Activated T-cell treated with anti-CD3 and anti-CD28 coated beads for 24 hours (primary cell): ENCODE measurements around the gene CELF2.

Source experiments
- DNase-seq: peaks from one replicate; pipeline ENCODE4 v3.0.0-alpha.2; 2020; ENCODE audit warnings: low read depth

CELF2 gene

DNA sequence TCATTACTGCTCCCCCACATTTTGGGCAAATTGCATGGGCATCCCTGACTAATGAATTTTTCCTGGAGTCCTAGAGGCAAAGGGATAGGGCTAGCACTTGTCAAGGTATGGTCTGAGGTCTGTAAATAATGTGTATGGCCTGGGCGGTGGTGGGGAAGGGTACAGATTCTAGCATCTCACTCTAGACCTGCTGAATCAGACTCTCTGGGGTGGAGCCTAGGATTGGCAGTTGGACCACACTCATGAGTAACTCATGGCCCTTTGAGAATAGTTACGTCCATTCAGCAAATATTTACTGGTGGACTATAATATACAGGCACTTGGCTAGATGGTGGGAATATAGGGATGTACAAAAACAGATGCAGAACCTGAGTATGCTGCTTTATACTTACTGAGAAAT, 118.0 kb downstream of the CELF2 start:
- DNase-seq: no peak

DNA sequence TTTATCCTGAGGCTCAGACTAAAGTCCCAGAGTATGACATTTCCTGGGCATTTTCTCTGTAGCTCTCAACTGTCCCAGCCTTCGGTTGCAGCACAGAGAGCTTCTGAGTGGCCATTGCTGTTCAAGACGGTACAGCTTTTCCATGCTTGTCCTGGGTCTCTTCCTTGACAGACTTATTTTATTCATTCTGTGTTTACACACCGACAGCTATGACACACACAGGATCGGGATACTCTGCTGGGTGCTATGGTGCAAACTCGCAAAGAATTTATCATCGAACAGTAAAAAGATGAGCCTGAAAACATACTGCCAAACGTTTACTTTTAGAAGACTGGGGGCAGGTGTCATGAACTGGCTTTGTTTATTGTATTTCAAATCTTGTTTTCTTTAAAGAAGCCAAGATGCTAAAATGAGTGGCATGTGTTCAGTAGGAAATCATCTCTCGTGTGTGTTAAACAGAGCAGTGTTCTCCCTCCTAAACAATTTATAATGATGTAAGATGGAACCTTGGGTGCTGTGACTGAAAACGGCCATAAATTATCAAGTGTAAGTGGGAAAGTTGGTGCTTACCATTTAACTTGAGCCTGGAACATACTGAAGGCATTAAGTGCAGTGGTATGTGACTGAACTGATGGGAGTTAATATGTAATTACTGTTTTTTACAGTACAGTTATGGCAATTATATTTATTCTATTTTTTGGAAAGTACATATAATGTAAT, 120.8 kb downstream of the CELF2 start:
- DNase-seq: no peak

DNA sequence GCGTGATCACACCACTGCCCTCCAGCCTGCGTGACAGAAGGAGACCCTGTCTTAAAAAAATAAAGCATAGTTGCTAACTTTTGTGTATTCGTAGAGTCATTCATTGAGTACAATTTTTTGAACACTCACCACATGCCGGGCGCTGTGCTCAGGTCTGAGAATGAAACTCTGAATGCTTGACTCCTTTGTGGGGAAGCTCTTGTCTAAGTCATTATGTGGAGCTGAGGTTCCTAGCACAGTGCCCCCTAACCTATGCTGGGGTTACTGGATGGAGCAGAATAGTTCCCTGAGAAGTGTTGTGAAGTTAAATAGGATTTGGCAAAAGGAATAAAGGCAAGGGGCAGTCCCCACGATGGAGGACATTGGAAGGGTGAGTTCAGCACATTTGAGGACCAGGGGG, 123.3 kb downstream of the CELF2 start:
- DNase-seq: no peak

DNA sequence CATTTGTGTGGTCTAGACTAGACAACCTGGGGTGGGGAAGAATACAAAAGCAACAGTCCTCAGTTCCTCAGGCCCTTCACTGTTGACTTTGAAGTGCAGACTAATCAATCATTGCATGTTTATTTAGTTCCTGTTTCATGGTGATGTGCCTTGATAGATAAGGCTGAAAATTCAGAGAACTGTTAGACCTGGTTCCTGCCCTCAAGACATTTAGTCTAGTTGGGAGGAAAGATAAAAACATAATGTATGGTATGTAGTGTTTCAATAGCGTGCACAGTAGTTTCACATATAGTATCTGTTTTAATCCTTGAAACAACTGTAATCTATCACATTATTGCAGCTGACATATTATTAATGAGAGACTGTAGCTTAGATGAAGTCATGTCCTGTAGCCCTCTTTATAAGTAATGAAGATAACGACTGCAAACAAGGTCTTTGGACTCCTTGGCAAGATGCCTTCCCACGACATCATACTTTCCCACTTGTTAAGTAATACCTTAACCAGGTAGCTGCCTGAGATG, 124.0 kb downstream of the CELF2 start:
- DNase-seq: no peak

DNA sequence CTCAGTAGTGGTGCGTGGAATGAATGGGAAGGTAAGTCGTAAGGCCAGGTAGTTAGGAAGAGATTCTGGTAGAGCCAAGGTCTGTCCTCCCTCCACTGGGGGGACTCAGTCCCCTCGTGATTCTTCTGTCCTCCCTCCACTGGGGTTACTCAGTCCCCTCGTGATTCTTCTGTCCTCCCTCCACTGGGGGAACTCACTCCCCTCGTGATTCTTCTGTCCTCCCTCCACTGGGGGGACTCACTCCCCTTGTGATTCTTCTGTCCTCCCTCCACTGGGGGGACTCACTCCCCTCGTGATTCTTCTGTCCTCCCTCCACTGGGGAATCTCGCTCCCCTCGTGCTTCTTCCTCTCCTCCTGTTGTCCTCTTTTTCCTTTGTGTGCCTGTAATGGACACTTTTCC, 125.1 kb downstream of the CELF2 start:
- DNase-seq: no peak

DNA sequence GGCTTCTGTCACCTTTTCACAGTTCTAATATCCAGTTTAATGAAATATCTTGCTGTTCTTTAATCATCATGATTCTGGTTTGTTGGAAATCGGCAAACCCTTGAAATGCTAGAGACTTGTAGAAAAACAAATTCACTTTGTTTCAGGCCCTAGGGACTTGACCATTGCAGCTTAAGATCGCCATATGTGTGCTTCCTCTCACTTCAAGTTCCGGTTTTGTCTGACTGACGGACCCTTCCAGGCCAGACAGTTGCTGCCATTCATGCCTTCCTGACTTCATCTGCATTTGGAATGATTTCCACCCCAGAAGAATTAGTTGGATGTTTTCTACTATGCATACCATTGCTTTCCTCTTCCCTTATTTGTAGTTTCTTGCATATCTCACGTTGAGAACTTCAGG, 125.6 kb downstream of the CELF2 start:
- no peak for DNase-seq

DNA sequence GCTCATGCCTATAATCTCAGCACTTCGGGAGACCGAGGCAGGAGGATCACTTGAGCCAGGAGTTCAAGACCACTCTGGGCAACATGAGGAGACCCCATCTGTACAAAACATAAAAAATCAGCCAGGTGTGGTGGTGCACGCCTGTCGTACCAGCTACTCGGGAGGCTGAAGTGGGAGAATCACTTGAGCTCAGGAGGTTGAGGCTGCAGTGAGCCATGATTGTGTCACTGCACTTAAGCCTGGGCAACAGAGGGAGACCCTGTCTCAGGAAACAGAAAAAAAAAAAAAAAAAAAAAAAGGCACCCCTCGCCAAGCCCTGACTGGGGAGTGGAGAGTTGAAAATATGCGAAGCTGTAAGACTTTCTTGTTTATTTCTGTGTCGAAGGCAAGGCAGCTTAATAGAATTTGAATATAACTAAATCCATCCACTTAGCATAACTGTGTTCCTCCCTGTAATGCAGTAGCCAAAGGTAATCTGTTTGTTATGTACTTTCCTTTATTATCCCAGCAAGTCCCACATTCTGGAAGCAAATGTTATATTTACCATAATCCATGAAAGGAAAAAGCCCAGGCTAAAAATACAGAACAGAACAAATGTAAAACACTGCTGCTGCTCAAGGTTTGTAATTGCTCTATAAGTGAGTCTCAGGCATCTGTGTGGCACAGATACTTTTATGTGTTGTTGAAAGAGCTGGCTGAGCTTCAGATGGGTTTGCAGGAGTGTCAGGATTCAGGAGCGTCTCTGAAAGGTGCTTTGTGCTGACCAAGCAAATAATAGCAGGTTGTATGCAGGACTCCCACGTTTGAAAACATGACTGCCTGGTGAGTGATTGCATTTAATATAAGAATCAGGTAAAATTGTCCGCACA, 127.2 kb downstream of the CELF2 start:
- DNase-seq: no peak

DNA sequence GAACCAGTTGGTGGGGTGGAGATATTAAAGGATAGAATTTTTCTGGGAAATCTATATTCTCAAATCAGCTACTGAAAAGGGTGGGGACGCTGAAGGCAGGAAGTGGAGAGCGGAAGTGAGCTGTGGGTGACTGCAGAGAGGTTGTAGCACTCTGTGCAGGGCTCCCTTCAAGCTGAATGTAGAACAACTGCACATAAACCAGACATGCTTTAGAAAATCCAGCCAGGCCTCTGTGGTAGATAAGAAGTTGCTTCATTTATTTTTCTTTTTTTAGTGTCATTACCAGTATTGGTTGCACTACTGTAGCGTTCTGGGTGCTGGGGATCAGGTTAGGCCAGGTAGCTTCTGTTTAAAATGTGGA, 127.8 kb downstream of the CELF2 start:
- peak; percentile 49 for DNase-seq

DNA sequence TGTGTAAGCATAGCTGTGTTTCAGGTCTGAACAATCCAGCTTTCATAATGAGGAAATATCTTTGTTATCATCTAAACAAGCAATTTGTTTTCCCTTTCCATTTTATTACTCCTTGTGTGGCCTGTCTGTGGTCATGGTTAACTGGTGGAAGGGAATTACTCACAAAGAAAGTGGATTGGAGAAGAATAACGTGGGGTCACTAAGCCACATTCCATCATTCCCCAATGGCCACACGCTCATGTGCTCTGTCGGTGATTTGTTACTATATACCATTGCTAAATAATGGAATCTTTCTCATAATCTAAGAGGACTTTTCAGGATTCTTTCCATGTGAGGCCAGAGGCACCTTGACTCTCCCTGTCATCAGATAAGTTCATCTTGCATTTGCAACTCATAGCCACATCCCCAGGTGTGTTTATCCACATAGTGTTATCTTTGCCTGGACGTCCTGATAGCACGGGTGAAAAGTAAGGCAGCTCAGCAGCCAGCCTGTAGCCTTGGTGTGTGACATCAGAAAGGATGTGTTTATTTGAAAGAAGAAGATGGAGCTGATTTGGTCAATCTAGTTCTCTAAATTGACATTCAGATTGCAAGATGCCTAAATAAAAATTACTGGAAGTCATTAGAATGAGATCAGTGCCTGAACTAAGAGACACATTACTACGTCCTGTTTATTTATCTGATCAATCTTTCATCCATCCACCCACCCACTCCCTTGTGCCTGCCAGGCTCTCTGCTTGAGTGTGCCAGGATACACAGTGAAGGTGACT, 128.9 kb downstream of the CELF2 start:
- DNase-seq: no peak

DNA sequence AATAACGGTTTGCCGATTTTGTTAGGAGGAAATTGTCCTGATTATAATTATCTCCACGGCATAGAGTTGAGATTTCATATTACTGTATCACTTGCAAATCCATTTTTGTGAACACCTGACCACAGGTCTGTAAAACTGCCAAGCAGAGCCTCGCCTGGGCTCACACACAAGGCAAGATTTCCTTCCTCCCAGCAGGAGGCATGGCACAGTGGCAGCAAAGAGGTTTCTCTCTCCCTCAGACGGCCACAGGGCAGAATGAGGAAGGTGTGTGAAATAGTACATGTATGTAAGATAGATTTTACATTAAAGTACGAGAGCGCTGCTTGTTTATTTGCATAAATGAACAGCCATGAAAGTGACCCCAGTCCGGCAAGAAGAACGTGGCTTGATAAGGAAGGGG, 130.1 kb downstream of the CELF2 start:
- no peak for DNase-seq

DNA sequence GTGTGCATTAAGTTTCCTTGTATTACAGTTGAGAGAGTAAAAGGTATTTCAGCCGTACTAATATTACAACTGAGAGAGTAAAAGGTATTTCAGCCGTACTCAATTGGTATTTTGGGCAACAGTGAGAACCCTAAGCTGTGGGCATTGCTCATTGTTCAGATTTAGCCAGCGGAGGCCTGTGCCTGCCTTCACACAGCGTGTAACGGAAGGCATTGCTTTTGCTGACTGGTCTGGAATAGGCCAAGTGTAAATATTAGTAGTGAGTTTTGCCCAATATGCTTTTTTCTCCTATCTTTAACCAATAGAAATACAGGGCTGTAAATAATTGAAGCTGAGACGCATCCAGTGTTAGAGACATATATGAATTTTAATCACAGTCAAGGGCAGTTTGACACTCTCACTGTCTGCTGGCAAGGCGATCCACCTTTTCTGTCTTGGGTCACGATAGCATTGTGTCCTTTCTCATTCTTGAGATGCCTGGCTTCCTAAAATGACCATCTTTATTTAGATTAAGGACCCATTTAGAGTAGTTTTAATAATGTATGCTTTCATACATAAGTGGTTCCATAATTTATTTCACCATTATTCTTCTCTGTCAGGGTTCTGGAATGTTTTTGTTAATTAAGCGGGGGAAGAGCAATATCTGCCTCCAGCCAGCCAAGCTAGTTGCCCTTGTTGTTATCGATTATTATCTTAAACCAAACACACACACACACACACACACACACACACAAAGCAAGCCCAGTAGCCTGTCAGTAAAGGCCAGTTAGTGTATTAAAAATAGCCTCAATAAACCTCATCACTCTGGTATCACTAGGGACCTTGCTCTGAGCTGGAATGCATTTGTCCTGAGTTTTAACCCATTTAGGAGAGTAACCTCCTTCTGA, 130.7 kb downstream of the CELF2 start:
- no peak for DNase-seq

DNA sequence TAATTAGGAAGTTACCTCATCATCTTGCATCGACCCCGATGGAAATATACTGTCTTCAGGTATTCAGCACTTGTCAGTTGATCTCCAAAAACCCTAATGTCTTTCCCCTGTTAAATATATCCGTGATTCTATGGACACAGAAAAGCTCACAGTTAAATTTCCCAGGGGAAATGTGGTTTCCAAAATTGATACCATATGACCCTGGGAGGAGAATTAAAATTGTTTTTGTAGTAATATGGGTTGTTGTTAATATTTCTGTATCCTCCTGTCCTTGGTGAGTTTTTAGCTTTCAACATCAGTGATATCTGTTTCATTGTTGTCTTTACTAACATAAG, 132.1 kb downstream of the CELF2 start:
- DNase-seq: no peak

DNA sequence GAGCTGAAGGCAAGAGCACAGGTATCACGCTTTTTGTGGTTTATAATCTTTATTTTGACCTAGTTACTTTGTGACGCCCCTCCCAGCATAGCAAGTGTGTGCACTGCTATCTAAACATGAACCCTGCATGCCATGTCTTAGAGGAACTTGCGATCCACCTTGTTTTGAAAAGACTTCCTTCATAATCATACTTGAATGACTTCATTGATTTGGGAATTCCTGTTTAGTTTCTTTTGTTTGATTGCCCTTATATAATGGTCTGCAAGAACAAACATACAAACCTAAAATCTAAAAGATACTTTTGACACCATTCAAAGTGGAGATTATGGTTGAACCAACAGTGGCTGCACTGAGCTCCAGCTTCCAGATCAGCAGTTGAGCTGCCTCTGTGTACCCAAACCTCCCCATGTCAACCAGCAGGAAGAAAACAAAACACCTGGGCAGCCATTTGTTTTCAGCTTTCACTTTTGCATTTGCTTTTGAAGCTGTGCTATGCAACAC, 132.6 kb downstream of the CELF2 start:
- DNase-seq: no peak

DNA sequence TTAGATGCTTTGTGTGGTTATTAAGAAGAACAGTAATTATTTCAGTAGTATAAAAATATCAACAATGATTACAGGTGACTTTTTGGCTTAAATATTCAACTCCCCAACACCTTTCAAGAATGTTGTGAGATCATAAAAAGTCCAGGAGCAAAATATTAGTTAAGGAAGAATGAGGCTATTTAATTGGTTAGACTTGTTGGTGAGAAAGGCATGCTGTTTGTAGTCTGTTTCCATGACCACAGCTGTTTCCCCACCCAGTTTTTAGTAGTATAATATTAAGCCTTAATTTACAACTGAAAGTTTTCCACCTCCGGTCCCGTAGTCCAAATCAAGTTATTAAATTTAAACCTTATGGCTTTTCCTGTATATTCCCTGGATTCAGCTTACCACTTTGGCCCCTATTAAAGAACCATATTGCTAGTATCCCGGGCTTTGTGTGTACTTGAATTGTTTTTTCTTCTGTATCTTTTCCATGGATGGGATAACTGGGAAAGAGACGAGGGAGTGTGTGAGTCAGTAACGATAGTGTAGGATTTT, 133.3 kb downstream of the CELF2 start:
- no peak for DNase-seq

DNA sequence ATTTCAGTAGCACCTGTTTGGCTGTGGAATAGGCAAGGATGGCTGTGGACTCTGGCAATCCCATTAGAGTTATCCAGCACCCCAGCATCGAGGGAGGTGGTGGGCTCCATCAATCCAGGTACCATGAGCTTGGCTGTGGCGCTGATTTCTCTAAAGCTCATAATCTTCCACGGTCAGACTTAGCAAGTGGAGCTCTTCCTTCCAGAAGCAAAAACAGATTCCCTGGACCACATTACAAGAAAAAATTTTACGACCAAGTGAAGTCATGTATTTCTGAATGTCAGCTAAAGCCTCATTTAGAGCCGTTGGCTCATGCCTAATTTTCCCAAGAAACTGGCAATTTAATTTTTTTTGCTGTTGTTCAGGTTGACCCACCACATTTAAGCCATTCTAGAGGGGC, 135.1 kb downstream of the CELF2 start:
- DNase-seq: no peak

DNA sequence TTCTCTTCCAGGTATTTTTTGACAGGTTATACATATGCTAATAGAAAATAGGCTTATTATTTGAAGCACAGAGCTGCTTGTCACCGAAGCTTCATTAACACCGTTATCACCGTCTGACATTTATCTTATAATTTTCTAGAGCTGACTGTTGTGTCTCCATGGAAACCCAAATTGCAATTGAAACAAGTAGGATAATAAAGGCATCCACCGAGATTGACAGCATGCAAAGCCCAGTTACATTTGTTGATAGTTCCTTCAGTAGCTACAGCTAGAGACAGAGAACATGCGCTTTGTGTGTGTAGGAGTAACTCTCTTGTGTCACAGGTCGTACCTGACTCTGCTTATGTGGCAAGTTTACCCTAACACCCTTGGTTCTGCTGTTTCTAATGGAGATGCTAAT, 135.6 kb downstream of the CELF2 start:
- no peak for DNase-seq

DNA sequence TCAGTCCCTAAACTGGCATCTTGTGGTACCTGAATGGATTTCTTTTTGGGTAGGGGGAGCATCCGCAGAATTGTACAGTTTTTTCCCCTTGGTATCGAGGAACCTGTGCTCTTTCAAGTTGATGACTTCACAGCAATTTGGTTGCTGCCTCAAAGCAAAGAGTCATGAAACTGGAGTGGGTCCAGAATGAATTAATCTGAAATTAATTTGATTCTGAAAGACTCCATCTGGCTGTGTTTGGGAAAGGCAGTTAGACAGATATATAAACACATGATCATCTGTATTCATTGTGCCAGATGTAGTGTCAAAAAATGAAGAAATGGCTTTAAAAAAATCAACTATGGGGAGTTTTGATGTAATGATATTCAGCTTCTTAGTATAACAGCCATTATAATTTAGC, 136.1 kb downstream of the CELF2 start:
- DNase-seq: no peak

DNA sequence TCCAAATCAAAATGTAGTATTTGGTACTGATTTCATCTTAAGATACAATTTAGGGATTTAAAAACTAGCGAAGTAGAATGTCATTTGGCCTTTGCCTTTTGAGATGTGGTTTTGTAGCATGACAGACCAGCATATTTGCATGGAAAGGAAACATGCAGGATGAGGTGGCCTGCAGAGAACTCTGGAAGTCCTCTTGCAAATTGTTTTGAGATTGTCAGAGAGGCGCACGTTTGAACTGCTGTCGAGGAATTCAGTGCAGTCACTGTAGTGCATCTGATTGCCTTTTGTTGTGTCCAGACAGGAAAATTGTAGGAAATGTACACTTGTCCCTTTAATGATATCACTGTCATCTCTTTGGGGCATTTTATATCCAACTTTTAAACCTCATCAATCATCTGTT, 136.7 kb downstream of the CELF2 start:
- no peak for DNase-seq

DNA sequence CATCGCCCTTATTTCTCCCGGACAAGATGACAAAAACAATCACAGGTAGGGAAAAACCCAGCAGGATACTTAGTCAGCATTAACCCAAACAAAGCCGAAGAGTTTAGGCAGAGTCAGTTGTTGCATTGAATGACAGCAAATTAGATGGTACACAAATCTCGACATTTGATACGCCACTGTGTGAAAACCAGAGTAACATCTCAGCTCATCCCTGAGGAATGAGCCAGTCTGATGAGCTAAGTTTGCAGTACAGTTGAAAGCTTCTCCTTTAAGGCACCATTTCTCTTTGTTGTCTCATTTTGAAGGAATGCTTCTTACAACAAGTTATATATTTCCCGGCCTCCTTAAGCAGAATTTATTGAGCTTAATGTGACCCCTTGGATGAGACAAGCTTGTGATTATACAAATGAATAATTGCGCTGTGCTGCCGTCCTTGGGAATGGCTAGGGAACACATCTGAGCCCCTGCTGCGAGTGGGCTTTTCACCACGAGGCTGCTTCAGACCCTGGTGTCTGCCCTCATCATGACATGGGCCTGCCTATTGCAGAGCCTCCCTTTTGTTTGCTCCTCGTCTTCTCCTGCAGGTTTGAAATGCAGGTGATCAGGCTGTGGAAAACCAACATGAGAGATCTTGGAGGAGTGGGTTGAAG, 137.3 kb downstream of the CELF2 start:
- DNase-seq: no peak

DNA sequence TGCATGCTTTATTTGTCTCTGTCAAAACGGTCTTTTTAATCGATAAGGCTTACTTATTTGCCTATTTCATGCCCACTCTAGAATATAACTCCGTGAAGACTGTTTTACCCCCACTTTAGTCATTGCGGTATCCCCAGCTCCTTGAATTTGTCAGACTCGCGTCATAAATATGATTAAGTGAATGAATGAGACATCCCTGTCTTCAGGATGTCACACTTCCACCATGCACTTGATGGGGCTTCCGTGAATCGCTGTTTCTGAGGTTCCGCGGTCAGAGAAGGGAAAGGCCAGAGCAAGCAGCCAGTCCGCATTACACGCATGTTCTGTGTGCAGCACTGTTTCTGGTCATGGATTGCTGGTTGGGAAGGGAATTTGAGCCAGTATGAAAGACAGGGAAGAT, 138.8 kb downstream of the CELF2 start:
- DNase-seq: no peak
